Measurements from ENCODE around the gene EEIG2. TPM values are rescaled to one million over a fixed set of nuclear protein-coding genes. Genes with fewer than 3 reads are reported as not detected.

Gene EEIG2
- total and polyA plus RNA-seq, 9 of the 15 experiments (the other 6 are each of a cell fraction or from before 2014, with no cell fraction given) = 6.1 to 26.9 (median 15.2) TPM

GRCh38 chr1:108570128-108570527 is 10.2 kb downstream of the EEIG2 start (continued):
- TF ChIP-seq E4F1 (CRISPR knock-in tag; IDR thresholded peaks at IDR 0.05; ENCODE audit: borderline replicate concordance) (no peak), FOXK2 (conservative IDR thresholded peaks at IDR 0.05 in 1 of 2, IDR thresholded peaks at IDR 0.05 in 1 of 2; ENCODE audit: low read depth in 2 of 2) (peak; percentile 63 to 72; a peak in 3 of 4 replicates), KDM1A (IDR thresholded peaks at IDR 0.05) (no peak), RAD51 (IDR thresholded peaks at IDR 0.05; ENCODE audit: borderline replicate concordance, low read depth) (no peak), U2AF1 (optimal IDR thresholded peaks at IDR 0.05; ENCODE audit: low read depth, low read length) (no peak), PCBP1 (IDR thresholded peaks at IDR 0.05; ENCODE audit: low read depth, low read length, poor library complexity, severe bottlenecking) (no peak), ZFP36 (IDR thresholded peaks at IDR 0.05; ENCODE audit: low read depth, low read length, partially characterized antibody) (no peak), DLX4 (CRISPR knock-in tag; IDR thresholded peaks at IDR 0.05) (no peak), SMARCA5 (IDR thresholded peaks at IDR 0.05) (no peak), DEAF1 (CRISPR knock-in tag; IDR thresholded peaks at IDR 0.05) (no peak), KLF13 (tag; IDR thresholded peaks at IDR 0.05; ENCODE audit: borderline replicate concordance, low read depth) (no peak), MAFF (IDR thresholded peaks at IDR 0.05; ENCODE audit: low read length) (no peak), SMARCA4 (IDR thresholded peaks at IDR 0.05) (no peak), TAL1 (IDR thresholded peaks at IDR 0.05) (no peak), MLLT1 (IDR thresholded peaks at IDR 0.05) (peak in 1 of 2 experiments; percentile 66; a peak in 1 of 4 replicates)

Data from K562 (cell line).